ENCODE results near the gene GINS2. TPM values are rescaled to one million over a fixed set of nuclear protein-coding genes. Genes with fewer than 3 reads are reported as not detected.

The GINS2 gene
- total RNA-seq, 1 donor from 2014 or later, result 6.5 TPM

DNA sequence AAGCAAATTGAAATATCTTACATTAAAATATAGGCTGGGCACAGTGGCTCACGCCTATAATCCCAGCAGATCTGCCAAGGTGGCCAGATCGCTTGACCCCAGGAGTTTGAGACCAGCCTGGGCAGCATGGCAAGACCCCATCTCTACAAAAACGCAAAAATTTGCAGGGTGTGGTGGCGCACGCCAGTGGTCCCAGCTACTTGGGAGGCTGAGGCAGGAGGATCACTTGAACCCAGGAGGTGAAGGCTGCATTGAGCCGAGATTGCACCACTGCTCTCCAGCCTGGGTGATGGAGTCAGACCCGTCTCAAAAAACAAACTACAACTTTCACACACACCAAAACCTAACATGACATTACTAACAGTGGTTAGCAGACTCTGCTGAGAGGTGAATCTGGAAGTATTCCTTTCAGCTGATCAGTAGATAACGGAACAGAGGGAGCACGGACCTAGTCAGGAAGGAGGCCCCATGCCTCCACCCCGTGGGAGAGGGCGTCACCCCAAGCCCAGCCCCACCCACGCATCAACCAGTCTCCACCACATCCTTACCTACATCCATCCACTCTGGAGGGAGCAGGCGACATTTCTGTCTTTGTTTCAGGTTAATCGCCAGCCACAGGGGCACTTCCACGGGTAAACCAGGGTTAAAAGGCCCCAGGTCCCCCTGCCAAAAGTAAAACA is 1.7 kb downstream of the GINS2 start:
- DNase-seq (ENCODE audit: low read depth), result no peak

DNA sequence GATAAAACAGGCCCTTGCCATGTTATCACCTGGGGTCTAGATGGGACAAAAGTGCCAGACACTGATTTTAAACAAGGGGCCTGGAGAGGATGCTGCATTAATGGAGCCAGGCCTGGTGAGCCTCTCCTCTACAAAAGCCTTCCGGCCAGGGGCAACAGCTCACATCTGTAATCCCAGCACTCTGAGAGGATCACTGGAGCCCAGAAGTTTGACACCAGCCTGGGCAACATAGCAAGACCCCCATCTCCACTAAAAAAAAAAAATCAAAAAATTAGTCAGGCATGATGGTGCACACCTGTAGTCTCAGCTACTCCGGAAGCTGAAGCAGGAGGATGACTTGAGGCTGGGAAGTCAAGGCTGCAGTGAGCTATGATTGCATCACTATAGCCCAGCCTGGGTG is 3.5 kb downstream of the GINS2 start:
- Histone ChIP-seq H3K36me3 (ENCODE audit: control insufficient read depth, insufficient read depth, low read length) (no peaks in the 10 kb centered on the region), H3K4me3 (ENCODE audit: low read depth, low read length) (no peak overlapping the region), H3K27me3 (ENCODE audit: control insufficient read depth, insufficient read depth, low read length) (no peaks in the 10 kb centered on the region)
- TF ChIP-seq, protein P1, sequence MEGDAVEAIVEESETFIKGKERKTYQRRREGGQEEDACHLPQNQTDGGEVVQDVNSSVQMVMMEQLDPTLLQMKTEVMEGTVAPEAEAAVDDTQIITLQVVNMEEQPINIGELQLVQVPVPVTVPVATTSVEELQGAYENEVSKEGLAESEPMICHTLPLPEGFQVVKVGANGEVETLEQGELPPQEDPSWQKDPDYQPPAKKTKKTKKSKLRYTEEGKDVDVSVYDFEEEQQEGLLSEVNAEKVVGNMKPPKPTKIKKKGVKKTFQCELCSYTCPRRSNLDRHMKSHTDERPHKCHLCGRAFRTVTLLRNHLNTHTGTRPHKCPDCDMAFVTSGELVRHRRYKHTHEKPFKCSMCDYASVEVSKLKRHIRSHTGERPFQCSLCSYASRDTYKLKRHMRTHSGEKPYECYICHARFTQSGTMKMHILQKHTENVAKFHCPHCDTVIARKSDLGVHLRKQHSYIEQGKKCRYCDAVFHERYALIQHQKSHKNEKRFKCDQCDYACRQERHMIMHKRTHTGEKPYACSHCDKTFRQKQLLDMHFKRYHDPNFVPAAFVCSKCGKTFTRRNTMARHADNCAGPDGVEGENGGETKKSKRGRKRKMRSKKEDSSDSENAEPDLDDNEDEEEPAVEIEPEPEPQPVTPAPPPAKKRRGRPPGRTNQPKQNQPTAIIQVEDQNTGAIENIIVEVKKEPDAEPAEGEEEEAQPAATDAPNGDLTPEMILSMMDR (IDR thresholded peaks at IDR 0.05; ENCODE audit: insufficient read depth, low read length, poor library complexity, severe bottlenecking), result no peak
- DNase-seq (ENCODE audit: low read depth), result no peak

More for the DNA sequence above, 1.7 kb downstream of the GINS2 start:
- Histone ChIP-seq H3K36me3 (ENCODE audit: control insufficient read depth, insufficient read depth, low read length) (no peaks in the 10 kb centered on the region), H3K4me3 (ENCODE audit: low read depth, low read length) (no peak overlapping the region), H3K27me3 (ENCODE audit: control insufficient read depth, insufficient read depth, low read length) (peaks cover 3% of the 10 kb centered on the region)
- TF ChIP-seq, protein P1 (IDR thresholded peaks at IDR 0.05; ENCODE audit: insufficient read depth, low read length, poor library complexity, severe bottlenecking), result no peak

DNA sequence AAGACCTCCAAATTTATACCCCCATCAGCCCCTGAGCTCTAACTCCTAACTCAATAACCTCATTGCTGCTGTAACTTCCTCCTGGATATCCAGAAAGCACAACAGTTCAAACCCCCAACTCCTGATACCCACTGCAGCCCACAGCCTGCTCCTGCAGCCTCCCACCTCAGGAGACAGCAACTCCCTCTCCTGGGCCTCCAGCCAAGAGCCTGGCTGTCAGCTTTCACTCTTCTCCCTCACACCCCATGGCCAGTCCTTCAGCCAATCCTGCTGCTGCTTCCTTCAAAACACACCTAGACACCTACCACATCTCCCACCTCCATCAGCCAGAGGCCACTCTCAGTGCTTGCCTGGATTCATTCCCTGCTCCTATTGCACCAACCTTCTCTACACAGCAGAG is 5.4 kb downstream of the GINS2 start:
- Histone ChIP-seq H3K4me3 (ENCODE audit: low read depth, low read length) (no peak overlapping the region), H3K27me3 (ENCODE audit: control insufficient read depth, insufficient read depth, low read length) (no peaks in the 10 kb centered on the region), H3K36me3 (ENCODE audit: control insufficient read depth, insufficient read depth, low read length) (no peaks in the 10 kb centered on the region)
- no peak for DNase-seq (ENCODE audit: low read depth)
- TF ChIP-seq, protein P1 (IDR thresholded peaks at IDR 0.05; ENCODE audit: insufficient read depth, low read length, poor library complexity, severe bottlenecking), result no peak

DNA sequence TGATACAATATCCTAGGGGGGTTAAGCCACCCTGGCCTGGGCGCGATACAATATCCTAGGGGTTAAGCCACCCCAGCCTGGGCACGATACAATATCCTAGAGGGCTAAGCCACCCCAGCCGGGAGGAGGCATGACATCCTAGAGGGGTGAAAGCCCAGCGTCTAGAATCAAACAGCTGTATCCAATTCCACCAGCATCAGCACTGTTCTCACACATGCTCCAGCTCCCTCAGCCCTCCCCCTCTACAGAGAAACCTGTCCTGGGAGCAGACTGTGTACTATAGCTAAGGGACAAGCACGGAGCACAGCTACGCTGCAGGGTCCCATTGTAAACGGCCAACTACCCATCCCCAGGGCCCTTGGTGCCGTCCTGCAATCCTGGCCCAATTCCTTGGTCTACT is 6.2 kb downstream of the GINS2 start:
- no peak for DNase-seq (ENCODE audit: low read depth)
- H3K27me3 ChIP-seq (ENCODE audit: control insufficient read depth, insufficient read depth, low read length), result no peaks in the 10 kb centered on the region
- TF ChIP-seq, protein P1 (IDR thresholded peaks at IDR 0.05; ENCODE audit: insufficient read depth, low read length, poor library complexity, severe bottlenecking), result no peak
- no peaks in the 10 kb centered on the region for H3K36me3 ChIP-seq (ENCODE audit: control insufficient read depth, insufficient read depth, low read length)
- H3K4me3 ChIP-seq (ENCODE audit: low read depth, low read length), result no peak overlapping the region

DNA sequence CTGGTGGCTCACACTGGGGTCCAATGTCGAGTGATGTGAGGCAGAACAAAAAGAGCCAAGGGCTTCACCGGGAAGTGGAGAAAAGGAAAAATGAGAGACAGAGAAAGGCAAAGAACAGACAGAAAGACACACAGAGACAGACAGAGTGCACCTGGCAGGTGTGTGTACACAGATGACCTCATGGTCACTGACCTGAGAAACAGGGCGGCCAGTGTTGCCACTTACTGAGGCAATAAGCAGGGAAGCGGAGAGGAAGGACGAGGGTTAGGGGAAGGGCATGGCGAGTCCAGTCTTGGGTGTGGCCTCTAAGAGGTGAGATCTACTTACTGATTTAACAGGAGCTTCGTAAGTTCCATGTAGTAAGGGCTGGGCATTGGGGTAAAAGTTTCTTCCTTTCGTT is 7.5 kb downstream of the GINS2 start:
- Histone ChIP-seq H3K4me3 (ENCODE audit: low read depth, low read length) (no peak overlapping the region), H3K36me3 (ENCODE audit: control insufficient read depth, insufficient read depth, low read length) (no peaks in the 10 kb centered on the region)
- TF ChIP-seq, protein P1 (IDR thresholded peaks at IDR 0.05; ENCODE audit: insufficient read depth, low read length, poor library complexity, severe bottlenecking), result no peak

More for the DNA sequence above, 7.5 kb downstream of the GINS2 start:
- DNase-seq (ENCODE audit: low read depth), result no peak
- no peaks in the 10 kb centered on the region for H3K27me3 ChIP-seq (ENCODE audit: control insufficient read depth, insufficient read depth, low read length)

All from kidney epithelial cell (primary cell).